Karpas-422 (cell line): ENCODE data around the gene LEPROT. TPM values are rescaled to one million over a fixed set of nuclear protein-coding genes. Genes with fewer than 3 reads are reported as not detected.

Experiments used
- DNase-seq: peaks from one replicate; pipeline ENCODE4 v3.0.0-alpha.2; 2015
- H2AFZ ChIP-seq: fragments of 200-600 bp; sonication (generic); 2 replicates; pipeline ENCODE4 v1.6.1; 2014; ENCODE audit warnings: antibody characterized with exemption, low read length, mixed read lengths
- H3K27ac ChIP-seq: fragments of 200-600 bp; sonication (generic); 2 replicates; pipeline ENCODE4 v1.5.1; 2014; ENCODE audit warnings: mild to moderate bottlenecking, low read length, moderate library complexity
- H3K27me3 ChIP-seq: fragments of 200-600 bp; sonication (generic); 2 replicates; pipeline ENCODE4 v1.6.1; 2014; ENCODE audit warnings: low read length, mixed read lengths
- H3K36me3 ChIP-seq: fragments of 200-600 bp; sonication (generic); 2 replicates; pipeline ENCODE4 v1.6.1; 2014; ENCODE audit warnings: low read length, mixed read lengths; ENCODE audit not compliant: insufficient read depth
- H3K4me1 ChIP-seq: fragments of 200-600 bp; sonication (generic); 2 replicates; pipeline ENCODE4 v1.6.1; 2014; ENCODE audit warnings: mild to moderate bottlenecking, low read length, mixed read lengths
- H3K4me2 ChIP-seq: fragments of 200-600 bp; sonication (generic); 2 replicates; pipeline ENCODE4 v1.6.1; 2014; ENCODE audit warnings: low read length, low read depth, mild to moderate bottlenecking; ENCODE audit not compliant: poor library complexity, severe bottlenecking
- H3K4me3 ChIP-seq: fragments of 200-600 bp; sonication (generic); 2 replicates; pipeline ENCODE4 v1.5.1; 2014; ENCODE audit warnings: mild to moderate bottlenecking, antibody characterized with exemption, low read length, mixed read lengths
- H3K79me2 ChIP-seq: fragments of 200-600 bp; sonication (generic); 2 replicates; pipeline ENCODE4 v1.6.1; 2014; ENCODE audit warnings: mild to moderate bottlenecking, low read length, mixed read lengths
- H3K9ac ChIP-seq: fragments of 200-600 bp; sonication (generic); 2 replicates; pipeline ENCODE4 v1.6.0; 2014; ENCODE audit warnings: low read length
- H3K9me2 ChIP-seq: fragments of 200-600 bp; sonication (generic), shearing (Covaris generic); replicated peaks from 2 replicates; pipeline ENCODE4 v1.6.0; 2014; ENCODE audit warnings: mild to moderate bottlenecking, low read length, moderate library complexity; ENCODE audit not compliant: insufficient read depth
- H3K9me3 ChIP-seq: fragments of 300-700, 200-600 bp; sonication (generic); 2 replicates; pipeline ENCODE4 v1.6.1; 2014; ENCODE audit warnings: low read length, mixed read lengths
- H4K20me1 ChIP-seq: fragments of 200-600 bp; sonication (generic); 2 replicates; pipeline ENCODE4 v1.6.1; 2014; ENCODE audit warnings: mild to moderate bottlenecking, antibody characterized with exemption, low read length, low read depth; ENCODE audit not compliant: insufficient read depth
- total RNA-seq: library from RNA; depleted of rRNA; stranded (reverse); fragments of >200 nt; shearing (Covaris generic); gene quantifications from 2 replicates; pipeline ENCODE4 v1.2.3, GENCODE V29; 2014; ENCODE audit warnings: low replicate concordance

Gene LEPROT
- total RNA-seq, 1 experiment from 2014 or later: 31.3 TPM

DNA sequence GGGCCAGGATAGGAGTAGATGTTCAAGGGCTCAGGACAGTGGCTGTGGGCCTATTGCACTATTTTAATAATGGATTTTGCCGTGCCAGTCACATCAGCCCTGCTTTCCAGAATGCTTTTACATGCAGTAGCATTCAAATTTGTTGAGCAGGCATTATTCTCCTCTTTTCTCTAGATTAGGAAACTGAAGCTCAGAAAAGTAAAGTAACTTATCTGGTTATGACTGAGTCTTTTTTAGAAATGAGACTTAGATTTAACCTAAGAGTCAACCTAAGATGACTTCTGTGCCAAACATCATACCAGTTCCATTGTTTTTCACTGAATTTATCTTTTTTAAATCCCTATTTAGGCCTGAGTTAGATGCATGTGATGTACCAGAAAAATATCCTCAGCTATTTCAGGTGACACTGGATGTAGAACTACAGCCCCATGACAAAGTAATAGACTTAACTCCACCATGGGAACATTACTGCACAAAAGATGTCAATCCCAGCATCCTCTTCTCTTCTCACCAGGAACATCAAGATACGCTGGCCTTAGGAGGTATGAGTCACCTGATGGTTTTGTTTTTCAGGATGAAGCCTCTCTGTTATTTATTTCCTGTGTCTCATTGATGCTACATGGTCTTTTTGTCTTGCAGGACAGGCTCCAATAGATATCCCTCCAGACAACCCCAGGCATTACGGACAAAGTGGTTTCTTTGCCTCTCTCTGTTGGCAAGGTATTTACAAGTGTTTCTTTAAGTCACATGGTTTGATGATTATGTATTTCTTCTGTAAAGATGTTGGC lies 31.4 kb upstream of the LEPROT start:
- Histone ChIP-seq H3K36me3 (no peaks in the 10 kb centered on the region), H3K9ac (no peak overlapping the region), H2AFZ (no peak overlapping the region), H4K20me1 (no peaks in the 10 kb centered on the region), H3K4me3 (no peak overlapping the region), H3K9me3 (no peaks in the 10 kb centered on the region), H3K79me2 (no peaks in the 10 kb centered on the region), H3K4me1 (no peaks in the 10 kb centered on the region), H3K27ac (no peak overlapping the region), H3K4me2 (no peak overlapping the region), H3K27me3 (no peaks in the 10 kb centered on the region), H3K9me2 (no peaks in the 10 kb centered on the region)
- DNase-seq: no peak

DNA sequence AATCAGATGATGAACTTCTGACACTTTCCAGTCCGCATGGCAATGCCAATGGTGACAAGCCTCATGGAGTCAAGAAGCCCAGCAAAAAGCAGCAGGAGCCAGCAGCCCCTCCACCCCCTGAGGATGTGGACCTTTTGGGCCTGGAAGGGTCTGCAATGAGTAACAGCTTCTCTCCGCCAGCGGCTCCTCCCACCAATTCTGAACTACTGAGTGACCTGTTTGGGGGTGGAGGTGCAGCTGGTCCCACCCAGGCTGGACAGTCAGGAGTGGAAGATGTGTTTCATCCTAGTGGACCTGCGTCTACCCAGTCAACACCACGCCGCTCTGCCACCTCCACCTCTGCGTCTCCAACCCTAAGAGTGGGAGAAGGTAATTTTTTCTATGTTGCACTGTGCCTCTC lies 28.0 kb upstream of the LEPROT start:
- H3K9ac ChIP-seq: no peak overlapping the region
- no peak overlapping the region for H2AFZ ChIP-seq
- no peaks in the 10 kb centered on the region for H3K4me1 ChIP-seq
- no peaks in the 10 kb centered on the region for H3K9me2 ChIP-seq
- no peaks in the 10 kb centered on the region for H3K36me3 ChIP-seq
- no peaks in the 10 kb centered on the region for H3K9me3 ChIP-seq
- no peaks in the 10 kb centered on the region for H3K79me2 ChIP-seq
- no peak for DNase-seq
- H3K27ac ChIP-seq: no peak overlapping the region
- H3K4me3 ChIP-seq: no peak overlapping the region
- no peaks in the 10 kb centered on the region for H4K20me1 ChIP-seq
- no peaks in the 10 kb centered on the region for H3K27me3 ChIP-seq
- no peak overlapping the region for H3K4me2 ChIP-seq

DNA sequence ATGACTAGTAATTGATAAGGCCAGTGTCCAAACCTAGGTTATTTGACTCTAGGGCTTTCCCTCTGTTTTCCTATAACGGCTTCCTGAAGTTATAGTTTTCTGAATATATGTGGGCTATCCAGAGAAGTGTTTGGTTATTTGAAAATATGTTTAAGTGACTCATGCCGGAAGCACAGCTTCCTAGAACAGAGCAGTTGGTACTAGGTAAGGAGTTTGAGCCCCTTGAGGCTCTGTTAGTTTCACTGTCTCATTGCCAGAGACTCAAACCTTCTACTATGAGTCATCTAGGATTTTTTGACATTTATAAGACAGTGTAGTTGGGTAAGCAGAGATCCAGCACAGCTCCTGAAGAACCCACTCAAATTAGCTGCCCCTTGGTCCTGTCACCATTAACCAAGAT lies 27.1 kb upstream of the LEPROT start:
- Histone ChIP-seq H3K27me3 (no peaks in the 10 kb centered on the region), H2AFZ (no peak overlapping the region), H3K27ac (no peak overlapping the region), H3K4me3 (no peak overlapping the region), H3K9me2 (no peaks in the 10 kb centered on the region), H3K4me2 (no peak overlapping the region), H3K79me2 (no peaks in the 10 kb centered on the region), H3K4me1 (no peaks in the 10 kb centered on the region), H3K9ac (no peak overlapping the region), H3K9me3 (no peaks in the 10 kb centered on the region), H3K36me3 (no peaks in the 10 kb centered on the region), H4K20me1 (no peaks in the 10 kb centered on the region)
- DNase-seq: no peak

DNA sequence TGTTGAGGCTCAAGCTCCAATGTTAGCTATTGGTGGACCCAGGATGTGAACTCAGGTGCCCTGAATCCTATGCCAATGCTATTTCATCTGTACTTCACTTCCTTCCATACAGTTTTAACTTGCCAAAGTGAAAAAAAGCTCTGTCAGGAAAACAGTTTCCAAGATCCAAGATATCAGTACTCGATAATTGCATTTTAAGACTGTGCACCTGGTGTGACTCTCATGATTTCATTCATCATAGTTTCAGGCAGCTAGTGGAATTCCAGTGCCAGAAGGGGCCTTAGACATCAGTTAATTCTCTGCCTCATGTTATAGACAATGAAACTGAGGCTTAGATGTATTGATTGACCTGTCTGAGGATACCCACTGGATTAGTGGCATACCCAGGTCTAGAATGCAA lies 26.5 kb upstream of the LEPROT start:
- no peak overlapping the region for H3K27ac ChIP-seq
- H3K4me1 ChIP-seq: no peaks in the 10 kb centered on the region
- H3K4me3 ChIP-seq: no peak overlapping the region
- H3K36me3 ChIP-seq: no peaks in the 10 kb centered on the region
- no peaks in the 10 kb centered on the region for H3K9me2 ChIP-seq
- H3K27me3 ChIP-seq: no peaks in the 10 kb centered on the region
- H3K4me2 ChIP-seq: no peak overlapping the region
- no peaks in the 10 kb centered on the region for H4K20me1 ChIP-seq
- no peak for DNase-seq
- no peaks in the 10 kb centered on the region for H3K9me3 ChIP-seq
- no peak overlapping the region for H3K9ac ChIP-seq
- H2AFZ ChIP-seq: no peak overlapping the region
- no peaks in the 10 kb centered on the region for H3K79me2 ChIP-seq

DNA sequence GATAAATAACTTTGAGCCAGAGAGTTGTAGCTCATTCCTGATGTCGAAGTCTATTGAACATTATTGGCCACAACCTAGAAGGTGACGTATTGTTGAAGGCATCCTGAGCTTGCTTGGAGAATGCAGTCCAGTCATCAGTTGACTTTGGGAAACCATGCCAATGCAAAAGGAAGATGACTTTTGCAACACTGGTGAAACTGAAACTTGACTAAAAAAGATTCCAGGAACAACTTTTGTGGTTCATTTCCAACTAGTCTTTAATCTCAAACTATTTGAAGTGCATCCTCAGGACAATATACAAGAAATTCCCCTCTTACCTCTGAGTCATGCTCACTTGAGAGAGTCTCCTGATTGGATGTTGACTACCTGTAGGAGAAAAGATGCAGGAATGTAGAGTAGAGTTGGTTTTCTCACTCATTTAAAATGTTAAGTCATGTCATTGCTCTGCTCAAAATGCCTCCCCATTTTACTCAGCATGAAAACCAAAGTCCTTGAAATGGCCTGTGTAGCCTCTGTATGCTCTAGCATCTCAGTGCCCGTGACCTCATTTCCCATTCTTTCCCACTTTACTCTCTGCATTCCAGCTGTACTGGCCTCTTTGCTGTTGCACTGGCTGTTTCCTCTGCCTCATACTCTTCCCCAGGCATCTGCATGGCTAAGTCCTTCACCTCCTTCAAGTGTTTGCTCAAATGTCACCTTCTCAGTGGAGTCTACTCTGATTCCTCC lies 24.4 kb upstream of the LEPROT start:
- Histone ChIP-seq H3K27ac (no peak overlapping the region), H2AFZ (no peak overlapping the region), H3K9me2 (no peaks in the 10 kb centered on the region), H3K4me3 (no peak overlapping the region), H3K79me2 (no peaks in the 10 kb centered on the region), H3K9me3 (no peaks in the 10 kb centered on the region), H3K36me3 (no peaks in the 10 kb centered on the region), H3K27me3 (no peaks in the 10 kb centered on the region), H3K4me2 (no peak overlapping the region), H3K4me1 (no peaks in the 10 kb centered on the region), H3K9ac (no peak overlapping the region), H4K20me1 (no peaks in the 10 kb centered on the region)
- DNase-seq: no peak

DNA sequence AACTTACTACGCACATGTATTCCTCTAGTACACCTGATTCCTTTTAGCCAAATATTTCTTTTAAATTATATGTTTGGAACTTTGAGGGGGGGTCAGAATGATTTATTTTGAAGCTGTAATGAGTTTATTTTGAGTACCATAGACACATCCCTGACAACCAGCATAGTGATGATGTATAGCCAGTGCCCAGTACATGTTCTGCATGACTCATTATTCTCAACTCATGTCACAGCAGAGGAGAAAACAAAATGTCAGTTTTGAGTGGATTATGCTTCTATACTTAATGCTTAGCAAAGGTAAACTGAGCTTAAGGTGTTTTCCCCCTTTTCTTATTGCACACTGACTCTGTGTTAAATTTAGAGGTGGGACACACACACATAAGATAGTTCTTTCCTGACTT lies 22.4 kb upstream of the LEPROT start:
- H3K4me1 ChIP-seq: no peaks in the 10 kb centered on the region
- H3K27ac ChIP-seq: no peak overlapping the region
- no peaks in the 10 kb centered on the region for H3K9me2 ChIP-seq
- H3K4me3 ChIP-seq: no peak overlapping the region
- no peak overlapping the region for H3K4me2 ChIP-seq
- H2AFZ ChIP-seq: no peak overlapping the region
- no peaks in the 10 kb centered on the region for H3K36me3 ChIP-seq
- no peaks in the 10 kb centered on the region for H3K79me2 ChIP-seq
- no peak overlapping the region for H3K9ac ChIP-seq
- no peaks in the 10 kb centered on the region for H3K27me3 ChIP-seq
- no peak for DNase-seq
- no peaks in the 10 kb centered on the region for H3K9me3 ChIP-seq
- H4K20me1 ChIP-seq: no peaks in the 10 kb centered on the region

DNA sequence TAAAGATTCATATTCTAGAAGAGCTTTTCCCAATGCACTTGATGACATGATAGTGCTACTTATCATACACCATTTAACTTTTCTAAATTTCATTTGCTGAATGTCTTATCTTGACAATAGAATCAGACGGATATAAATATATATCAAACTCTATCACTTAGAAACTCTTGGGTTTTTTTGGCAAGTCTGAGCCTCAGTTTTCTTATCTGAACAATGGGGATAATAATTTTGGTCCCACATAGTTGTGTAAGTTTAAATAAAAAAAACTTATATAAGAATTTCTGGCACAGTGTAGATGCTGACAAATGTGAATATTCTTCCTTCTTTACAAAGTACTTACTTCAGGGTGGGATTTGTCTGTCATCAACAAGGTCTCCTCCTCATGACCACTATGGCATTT lies 21.5 kb upstream of the LEPROT start:
- H3K27ac ChIP-seq: no peak overlapping the region

DNA sequence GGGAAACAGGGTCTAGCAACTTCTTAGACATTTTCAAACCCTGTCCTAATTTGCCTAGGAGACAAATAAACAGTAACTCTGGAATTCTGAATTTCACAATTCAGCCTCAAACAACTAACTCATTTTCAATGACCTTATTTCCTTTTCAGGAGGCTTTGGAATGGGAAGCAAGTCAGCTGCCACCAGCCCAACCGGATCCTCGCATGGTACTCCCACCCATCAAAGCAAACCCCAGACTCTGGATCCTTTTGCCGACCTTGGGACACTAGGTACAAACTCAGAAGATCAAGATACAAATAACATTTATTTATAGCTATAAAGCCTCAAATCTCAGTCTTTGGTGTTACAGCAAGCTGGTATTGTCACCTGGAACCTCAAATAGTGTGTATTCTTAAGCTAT lies 18.9 kb upstream of the LEPROT start:
- H3K79me2 ChIP-seq: no peaks in the 10 kb centered on the region
- H3K36me3 ChIP-seq: no peaks in the 10 kb centered on the region
- no peaks in the 10 kb centered on the region for H3K9me2 ChIP-seq
- no peaks in the 10 kb centered on the region for H3K4me1 ChIP-seq
- DNase-seq: no peak
- H3K9ac ChIP-seq: no peak overlapping the region
- H2AFZ ChIP-seq: no peak overlapping the region
- no peak overlapping the region for H3K4me2 ChIP-seq
- no peak overlapping the region for H3K27ac ChIP-seq
- H4K20me1 ChIP-seq: no peaks in the 10 kb centered on the region
- no peak overlapping the region for H3K4me3 ChIP-seq
- H3K27me3 ChIP-seq: no peaks in the 10 kb centered on the region
- H3K9me3 ChIP-seq: no peaks in the 10 kb centered on the region

More for the DNA sequence above, 21.5 kb upstream of the LEPROT start:
- Histone ChIP-seq H4K20me1 (no peaks in the 10 kb centered on the region), H3K79me2 (no peaks in the 10 kb centered on the region), H3K9me3 (no peaks in the 10 kb centered on the region), H3K4me3 (no peak overlapping the region), H2AFZ (no peak overlapping the region), H3K9me2 (no peaks in the 10 kb centered on the region), H3K4me2 (no peak overlapping the region), H3K27me3 (no peaks in the 10 kb centered on the region), H3K36me3 (no peaks in the 10 kb centered on the region), H3K4me1 (no peaks in the 10 kb centered on the region), H3K9ac (no peak overlapping the region)
- no peak for DNase-seq
